ENCODE measurements around the gene ZMYND8. TPM values are rescaled to one million over a fixed set of nuclear protein-coding genes. Genes with fewer than 3 reads are reported as not detected.

ZMYND8 gene
- total RNA-seq, 2 experiments from 2014 or later, result 33.0 to 34.3 TPM

DNA sequence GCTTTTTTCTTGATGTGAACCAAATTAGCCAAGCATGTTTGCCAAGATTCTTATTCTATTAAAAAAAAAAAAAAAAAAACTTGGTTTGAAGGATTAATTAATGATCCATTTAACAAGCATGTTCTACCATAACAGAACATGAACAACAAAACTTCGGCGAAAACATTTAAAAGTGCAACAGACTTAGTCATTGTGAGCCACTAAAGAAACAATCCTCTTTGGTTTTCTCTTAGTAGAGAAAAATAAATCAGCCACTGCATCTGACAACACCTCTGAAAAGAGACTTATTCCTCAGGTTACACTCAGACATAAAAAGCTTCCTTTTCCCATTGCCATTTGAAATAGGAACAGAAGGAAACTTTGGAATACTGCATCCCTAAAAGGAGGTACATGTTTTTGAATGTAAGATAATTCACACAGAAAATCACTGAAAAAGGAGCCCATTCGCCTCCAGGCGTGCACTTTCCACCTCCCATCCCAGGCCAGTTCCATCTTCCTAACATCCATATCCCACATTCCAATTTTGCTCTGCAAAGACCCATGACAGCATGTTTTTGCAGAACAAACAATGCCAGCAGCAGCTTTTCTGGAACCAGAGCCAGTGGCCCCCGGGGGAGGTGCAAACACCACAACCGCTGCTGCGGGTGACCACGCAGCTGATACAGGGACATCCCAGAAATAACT is 79.5 kb downstream of the ZMYND8 start:
- Histone ChIP-seq H3K4me3 (ENCODE audit: low read length) (no peak overlapping the region), H3K9me3 (ENCODE audit: control insufficient read depth in 1 of 2, insufficient read depth in 1 of 2, low read length in 2 of 2) (no peaks in the 10 kb centered on the region), H3K36me3 (ENCODE audit: insufficient read depth, low read length) (peaks cover 60% of the 10 kb centered on the region), H3K27me3 (ENCODE audit: control insufficient read depth in 1 of 2, insufficient read depth in 2 of 2, low read length in 2 of 2) (no peaks in the 10 kb centered on the region), H3K27ac (ENCODE audit: low read depth in 1 of 2, low read length in 2 of 2) (no peak overlapping the region), H3K4me1 (ENCODE audit: insufficient read depth, low read length) (no peaks in the 10 kb centered on the region)
- DNase-seq (no peak), ATAC-seq (ENCODE audit: poor library complexity) (no peak)
- H3K27ac Mint-ChIP-seq, result no peak overlapping the region
- ChIA-PET POLR2A (interaction anchor here (0.5 to 1.1 kb wide), 2 partner anchors 15 to 79 kb away, joined by 3 read pairs; no protein-coding TSS in a partner anchor), CTCF (interaction anchor here (0.6 to 2.8 kb wide), 2 partner anchors 107 to 121 kb away, joined by 3 to 14 read pairs; no protein-coding TSS in a partner anchor)
- TF ChIP-seq, protein P1, sequence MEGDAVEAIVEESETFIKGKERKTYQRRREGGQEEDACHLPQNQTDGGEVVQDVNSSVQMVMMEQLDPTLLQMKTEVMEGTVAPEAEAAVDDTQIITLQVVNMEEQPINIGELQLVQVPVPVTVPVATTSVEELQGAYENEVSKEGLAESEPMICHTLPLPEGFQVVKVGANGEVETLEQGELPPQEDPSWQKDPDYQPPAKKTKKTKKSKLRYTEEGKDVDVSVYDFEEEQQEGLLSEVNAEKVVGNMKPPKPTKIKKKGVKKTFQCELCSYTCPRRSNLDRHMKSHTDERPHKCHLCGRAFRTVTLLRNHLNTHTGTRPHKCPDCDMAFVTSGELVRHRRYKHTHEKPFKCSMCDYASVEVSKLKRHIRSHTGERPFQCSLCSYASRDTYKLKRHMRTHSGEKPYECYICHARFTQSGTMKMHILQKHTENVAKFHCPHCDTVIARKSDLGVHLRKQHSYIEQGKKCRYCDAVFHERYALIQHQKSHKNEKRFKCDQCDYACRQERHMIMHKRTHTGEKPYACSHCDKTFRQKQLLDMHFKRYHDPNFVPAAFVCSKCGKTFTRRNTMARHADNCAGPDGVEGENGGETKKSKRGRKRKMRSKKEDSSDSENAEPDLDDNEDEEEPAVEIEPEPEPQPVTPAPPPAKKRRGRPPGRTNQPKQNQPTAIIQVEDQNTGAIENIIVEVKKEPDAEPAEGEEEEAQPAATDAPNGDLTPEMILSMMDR (IDR thresholded peaks at IDR 0.05), result no peak
- intact Hi-C loops (cut with DNase I, micrococcal nuclease), result no loop called here
- no peak overlapping the region for H3K4me3 Mint-ChIP-seq
- H3K36me3 Mint-ChIP-seq (ENCODE audit: low read depth), result peaks cover 92% of the 10 kb centered on the region
- H3K27me3 Mint-ChIP-seq, result no peaks in the 10 kb centered on the region
- H3K9me3 Mint-ChIP-seq, result no peaks in the 10 kb centered on the region
- H3K4me1 Mint-ChIP-seq (ENCODE audit: low read depth), result peaks cover 24% of the 10 kb centered on the region

DNA sequence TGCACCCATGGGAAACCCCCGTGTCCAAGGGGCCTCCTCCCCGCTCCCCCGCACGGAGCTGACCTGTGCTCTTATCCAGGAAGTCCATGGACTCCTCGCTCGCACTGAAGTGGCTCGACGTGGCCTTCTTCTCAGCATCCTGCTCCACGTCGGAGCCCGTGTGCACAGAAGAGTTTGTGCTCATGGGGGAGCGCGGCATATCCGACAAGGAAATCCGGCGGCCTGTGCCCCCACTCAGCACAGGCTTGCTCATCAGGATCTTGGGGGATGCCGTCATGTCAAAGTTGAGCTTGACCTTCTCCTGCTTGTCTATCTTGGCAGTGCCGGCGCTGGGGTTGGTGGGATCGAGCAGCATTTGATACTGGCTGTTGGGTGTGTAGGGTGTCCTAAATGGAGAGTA is 80.2 kb downstream of the ZMYND8 start:
- Mint-ChIP-seq H3K36me3 (ENCODE audit: low read depth) (peaks cover 87% of the 10 kb centered on the region), H3K9me3 (no peaks in the 10 kb centered on the region), H3K27me3 (no peaks in the 10 kb centered on the region), H3K4me1 (ENCODE audit: low read depth) (peaks cover 24% of the 10 kb centered on the region), H3K27ac (no peak overlapping the region), H3K4me3 (no peak overlapping the region)
- Histone ChIP-seq H3K27me3 (ENCODE audit: control insufficient read depth in 1 of 2, insufficient read depth in 2 of 2, low read length in 2 of 2) (no peaks in the 10 kb centered on the region), H3K36me3 (ENCODE audit: insufficient read depth, low read length) (peaks cover 58% of the 10 kb centered on the region), H3K27ac (ENCODE audit: low read depth in 1 of 2, low read length in 2 of 2) (no peak overlapping the region), H3K4me1 (ENCODE audit: insufficient read depth, low read length) (no peaks in the 10 kb centered on the region), H3K9me3 (ENCODE audit: control insufficient read depth in 1 of 2, insufficient read depth in 1 of 2, low read length in 2 of 2) (no peaks in the 10 kb centered on the region), H3K4me3 (ENCODE audit: low read length) (no peak overlapping the region)
- TF ChIP-seq, protein P1 (IDR thresholded peaks at IDR 0.05), result no peak
- ATAC-seq (ENCODE audit: poor library complexity) (no peak), DNase-seq (no peak)
- intact Hi-C loops (cut with DNase I, micrococcal nuclease), result no loop called here
- POLR2A ChIA-PET, result interaction anchor here (1.1 to 2.5 kb wide), 2 partner anchors 79 to 108 kb away, joined by 3 to 13 read pairs; no protein-coding TSS in a partner anchor
- CTCF ChIA-PET, result no interaction called here

DNA sequence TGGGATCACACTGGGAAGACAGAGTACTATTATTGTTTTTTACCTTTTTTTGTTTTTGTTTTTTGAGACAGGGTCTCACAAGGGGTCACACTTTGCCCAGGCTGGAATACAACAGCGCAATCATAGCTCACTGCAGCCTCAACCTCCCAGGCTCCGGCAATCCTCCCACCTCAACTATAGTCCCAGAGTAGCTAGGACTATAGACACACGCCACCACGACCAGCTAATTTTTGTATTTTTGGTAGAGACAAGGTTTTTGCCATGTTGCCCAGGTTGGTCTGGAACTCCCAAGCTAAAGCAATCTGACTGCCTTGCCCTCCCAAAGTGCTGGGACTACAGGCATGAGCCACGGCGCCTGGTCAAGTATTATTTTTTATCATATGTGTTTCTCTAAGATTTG is 81.0 kb downstream of the ZMYND8 start:
- peaks cover 83% of the 10 kb centered on the region for H3K36me3 Mint-ChIP-seq (ENCODE audit: low read depth)
- H3K27ac Mint-ChIP-seq, result no peak overlapping the region
- DNase-seq, result no peak
- CTCF ChIA-PET, result interaction anchor here (2.4 to 6.4 kb wide), 3 partner anchors 108 to 345 kb away, joined by 7 to 185 read pairs (median 24); no protein-coding TSS in a partner anchor
- ATAC-seq (ENCODE audit: poor library complexity), result no peak
- TF ChIP-seq, protein P1 (IDR thresholded peaks at IDR 0.05), result no peak
- Histone ChIP-seq H3K27me3 (ENCODE audit: control insufficient read depth in 1 of 2, insufficient read depth in 2 of 2, low read length in 2 of 2) (no peaks in the 10 kb centered on the region), H3K27ac (ENCODE audit: low read depth in 1 of 2, low read length in 2 of 2) (no peak overlapping the region), H3K4me1 (ENCODE audit: insufficient read depth, low read length) (no peaks in the 10 kb centered on the region), H3K36me3 (ENCODE audit: insufficient read depth, low read length) (peaks cover 59% of the 10 kb centered on the region), H3K4me3 (ENCODE audit: low read length) (no peak overlapping the region), H3K9me3 (ENCODE audit: control insufficient read depth in 1 of 2, insufficient read depth in 1 of 2, low read length in 2 of 2) (no peaks in the 10 kb centered on the region)
- no peak overlapping the region for H3K4me3 Mint-ChIP-seq
- H3K27me3 Mint-ChIP-seq, result no peaks in the 10 kb centered on the region
- POLR2A ChIA-PET, result interaction anchor here (2.5 kb wide), 1 partner anchor 108 kb away, joined by 13 read pairs; no protein-coding TSS in a partner anchor
- peaks cover 24% of the 10 kb centered on the region for H3K4me1 Mint-ChIP-seq (ENCODE audit: low read depth)
- H3K9me3 Mint-ChIP-seq, result no peaks in the 10 kb centered on the region
- intact Hi-C loops (cut with DNase I, micrococcal nuclease), result no loop called here
